Lung microvascular endothelial cell (primary cell): Measurements from ENCODE around the gene WNK4. TPM values are rescaled to one million over a fixed set of nuclear protein-coding genes. Genes with fewer than 3 reads are reported as not detected.

ENCODE experiments used
- DNase-seq, 2 donors: peaks; one replicate each; pipeline versions ENCODE4 v3.0.0 to v3.0.0-alpha.2; 2010; ENCODE audit warnings: low read depth in 2 of 2
- total RNA-seq: library from RNA; depleted of rRNA; stranded (reverse); fragments of >200 nt; gene quantifications from 2 replicates; pipeline ENCODE4 v1.2.1, GENCODE V29; 2014

The WNK4 gene
- total RNA-seq, 1 donor from 2014 or later = 0.99 TPM

DNA sequence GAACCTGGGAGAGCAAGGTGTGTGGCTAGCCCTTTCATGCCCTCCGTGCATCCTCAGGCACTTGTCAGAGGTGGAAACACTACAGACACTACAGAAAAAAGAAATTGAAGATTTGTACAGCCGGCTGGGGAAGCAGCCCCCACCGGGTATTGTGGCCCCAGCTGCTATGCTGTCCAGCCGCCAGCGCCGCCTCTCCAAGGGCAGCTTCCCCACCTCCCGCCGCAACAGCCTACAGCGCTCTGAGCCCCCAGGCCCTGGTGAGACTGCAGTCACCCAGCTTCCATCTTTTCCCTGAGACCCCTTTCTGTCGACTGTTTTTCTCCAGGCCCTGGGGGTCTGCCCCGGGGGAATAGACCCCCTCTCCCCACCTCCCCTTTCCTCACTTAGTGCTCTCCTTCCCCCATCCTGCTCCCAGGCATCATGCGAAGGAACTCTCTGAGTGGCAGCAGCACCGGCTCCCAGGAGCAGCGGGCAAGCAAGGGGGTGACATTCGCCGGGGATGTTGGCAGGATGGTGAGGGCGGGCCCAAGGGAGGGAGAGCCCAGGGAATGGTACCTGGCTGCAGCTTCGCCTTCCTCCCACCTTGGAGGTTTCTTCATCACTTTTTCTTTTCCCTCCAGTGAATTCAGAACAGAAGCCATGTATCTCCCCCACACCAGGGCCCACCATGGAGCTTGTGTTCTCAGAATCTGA lies 15.8 kb downstream of the WNK4 start:
- no peak for DNase-seq

DNA sequence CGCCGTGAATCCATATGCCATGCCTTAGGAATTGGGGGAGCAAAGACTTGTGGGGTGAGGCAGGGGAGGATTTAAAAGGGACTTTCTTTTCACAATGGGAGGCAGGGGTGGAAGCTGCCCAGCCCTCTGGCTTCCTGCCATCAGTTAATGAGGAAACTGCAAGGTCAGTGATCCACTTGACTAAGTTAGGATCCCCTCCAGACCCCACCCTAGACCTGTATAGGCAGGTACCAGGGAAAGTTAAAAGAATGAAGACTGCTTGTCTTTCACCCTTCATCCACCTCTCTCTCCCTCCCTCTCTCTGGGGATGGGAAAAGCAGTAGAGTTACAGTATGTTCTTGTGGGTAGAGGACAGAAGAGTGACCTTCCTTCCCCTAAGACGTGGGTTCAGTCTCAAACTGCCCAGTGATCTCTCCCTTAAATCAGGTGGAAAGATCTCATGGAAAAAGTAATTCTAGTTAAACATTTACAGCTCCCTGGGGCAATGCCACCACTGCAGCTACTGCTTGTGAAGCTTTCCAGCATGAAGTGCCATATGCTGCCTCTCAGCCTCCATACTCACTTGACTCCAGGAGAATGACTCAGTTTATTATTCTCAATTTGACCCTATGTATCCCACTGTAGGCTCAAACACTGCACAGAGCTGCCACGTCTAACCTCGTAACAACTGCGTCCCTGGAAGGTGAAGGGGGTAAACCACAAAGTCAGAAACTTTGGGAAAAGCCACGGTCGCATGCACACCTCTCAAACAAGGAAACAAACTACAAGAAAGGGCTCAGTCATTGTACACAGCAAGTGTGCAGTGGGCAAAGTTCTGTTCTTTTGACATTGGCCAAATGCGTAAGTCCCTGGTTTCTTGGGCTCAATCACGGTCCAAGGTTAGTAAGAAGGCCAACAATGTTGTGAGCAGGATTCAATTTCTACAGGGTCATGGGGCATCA lies 16.9 kb downstream of the WNK4 start:
- DNase-seq = no peak

DNA sequence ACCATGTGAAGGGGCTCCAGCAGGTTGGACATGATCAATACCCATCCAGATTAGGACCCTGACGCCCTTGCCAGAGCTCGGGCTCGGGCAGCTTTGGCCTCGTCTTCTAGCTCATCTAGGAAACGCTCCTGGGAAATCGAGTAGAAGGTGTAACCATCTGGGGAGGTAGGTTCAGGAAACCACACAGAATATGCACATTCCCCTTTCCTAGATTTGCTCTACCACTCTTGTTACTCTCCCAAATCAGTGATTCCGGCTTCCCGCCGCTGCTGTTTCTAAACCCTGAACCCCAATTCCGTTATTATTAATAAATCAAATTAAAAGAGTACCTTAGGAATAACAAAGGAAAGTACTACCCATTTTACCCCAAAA lies 17.6 kb downstream of the WNK4 start:
- DNase-seq = no peak

DNA sequence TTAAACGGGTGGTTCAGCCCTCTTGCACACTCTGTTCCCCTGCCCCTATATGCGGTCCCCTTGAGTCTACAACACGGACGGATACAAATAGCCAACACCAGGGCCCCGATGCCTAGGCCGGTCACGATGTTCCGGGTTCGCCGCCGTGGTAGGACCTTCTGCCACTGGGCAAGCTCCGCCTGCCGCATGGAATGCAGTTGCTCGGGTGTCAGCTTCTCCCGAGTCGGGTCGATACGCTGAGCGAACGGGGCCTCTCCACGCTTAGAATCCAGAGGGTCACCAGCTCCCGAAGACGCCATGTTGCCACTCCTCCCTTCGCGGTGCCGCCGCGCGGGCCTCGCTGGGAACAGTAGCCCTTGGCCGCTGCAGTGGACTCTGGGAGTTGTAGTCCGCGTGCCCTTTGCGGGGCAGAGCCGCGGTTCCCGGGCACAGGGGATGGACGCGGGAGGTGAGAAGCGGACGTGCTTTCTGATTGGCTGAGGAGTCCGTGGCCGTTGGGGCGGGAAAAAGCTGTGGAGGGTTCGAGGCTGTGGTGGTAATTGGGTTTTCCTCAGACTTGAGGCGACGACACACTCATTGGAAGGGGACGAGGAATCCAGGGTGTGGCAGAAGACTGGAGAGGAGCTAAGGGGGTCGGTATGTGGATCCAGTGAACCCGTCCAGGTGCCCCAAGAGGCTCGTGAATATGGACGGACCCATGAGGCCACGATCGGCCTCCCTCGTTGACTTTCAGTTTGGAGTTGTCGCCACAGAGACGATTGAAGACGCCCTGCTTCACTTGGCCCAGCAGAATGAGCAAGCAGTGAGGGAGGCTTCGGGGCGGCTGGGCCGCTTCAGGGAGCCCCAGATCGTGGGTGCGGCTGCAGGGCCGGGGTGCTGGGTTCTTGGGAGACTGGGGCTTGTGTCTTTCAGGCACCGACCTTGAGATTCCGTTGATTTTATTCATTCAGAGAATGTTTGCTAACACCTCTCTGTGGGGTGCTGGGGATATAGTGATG lies 18.3 kb downstream of the WNK4 start, which contains the start of the genes CNTD1 and COA3:
CNTD1 (plus strand) TSS at position 479 of the 998 bp plus-strand sequence; CDS start at position 686, 207 bp downstream.
COA3 (minus strand) TSS at position 322 of the 998 bp plus-strand sequence; CDS start at position 299, 23 bp downstream.
- DNase-seq = peak; percentile 84 to 90

DNA sequence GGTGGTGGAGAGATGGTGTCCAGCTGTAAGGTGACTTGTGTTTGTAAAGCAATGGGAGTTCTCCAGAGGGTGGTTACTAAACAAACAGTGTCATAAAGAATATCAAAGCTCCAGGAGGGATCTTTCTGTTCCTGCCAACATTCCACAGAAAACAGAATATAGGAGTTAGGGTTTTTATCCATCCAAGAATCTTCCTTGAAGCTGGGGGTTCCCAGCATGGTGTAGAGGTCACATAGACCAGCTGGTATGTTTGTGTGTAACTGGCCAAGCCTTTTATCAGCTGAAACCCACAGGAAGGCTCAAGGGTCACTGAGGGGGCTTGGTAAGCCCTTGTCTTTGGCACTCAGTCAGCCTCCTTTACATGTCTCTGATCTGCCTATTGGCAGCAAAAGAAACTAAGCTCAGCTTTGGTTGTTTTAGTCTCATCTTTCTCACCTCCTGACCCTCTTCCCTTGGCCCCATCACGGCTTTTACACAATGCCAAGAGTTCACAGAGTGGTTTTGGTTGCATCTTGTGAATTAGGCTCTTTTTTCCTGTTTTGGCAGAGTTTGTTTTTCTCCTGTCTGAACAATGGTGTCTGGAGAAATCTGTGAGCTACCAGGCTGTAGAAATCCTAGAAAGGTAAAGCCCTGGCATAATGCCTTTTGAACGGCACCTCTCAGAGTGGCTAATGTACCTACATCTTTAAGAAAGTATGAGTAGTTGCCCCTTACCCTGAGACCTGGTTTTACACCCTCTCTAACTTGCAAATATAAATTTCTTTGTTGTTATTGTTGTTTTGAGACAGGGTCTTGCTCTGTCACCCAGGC lies 22.9 kb downstream of the WNK4 start:
- no peak for DNase-seq

DNA sequence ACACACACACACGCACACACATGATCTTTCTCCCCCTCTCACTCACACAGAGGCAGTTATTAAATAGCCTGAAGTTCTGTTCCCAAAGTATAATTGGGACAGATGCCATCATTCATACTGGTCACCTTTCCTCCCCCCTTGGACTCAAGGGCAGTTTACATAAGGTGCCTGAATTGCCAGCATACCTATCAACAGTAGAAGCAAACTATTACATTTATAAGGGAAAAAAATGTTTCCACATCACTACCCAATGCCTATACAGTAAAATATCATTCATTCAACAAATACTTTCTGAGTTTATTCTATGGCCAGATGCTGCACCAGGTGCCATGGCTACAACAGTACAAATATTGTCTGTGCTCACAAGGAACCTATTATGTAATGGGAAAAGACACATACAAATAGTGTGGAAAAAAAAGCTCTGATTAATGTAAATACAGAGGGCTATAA lies 24.5 kb downstream of the WNK4 start:
- DNase-seq = peak in 1 of 2 donors; percentile 36

DNA sequence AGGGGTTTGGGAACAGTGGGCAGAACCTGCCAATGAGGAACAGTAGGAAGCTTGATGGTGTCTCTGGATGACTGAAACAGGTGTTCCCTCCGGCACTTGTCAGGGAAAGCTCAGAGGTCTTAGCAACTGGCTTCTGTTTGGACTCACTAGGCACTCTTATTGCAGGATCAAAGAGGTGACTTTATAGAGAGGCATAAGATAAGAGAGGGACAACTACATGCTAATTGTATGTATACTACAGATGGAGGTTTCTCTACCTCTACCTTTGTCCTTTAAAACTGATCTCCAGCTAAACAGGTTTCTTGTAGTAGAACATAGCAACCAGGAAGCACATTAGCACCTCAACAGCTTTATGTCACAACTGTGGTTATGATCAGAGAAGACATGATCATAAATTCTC lies 25.8 kb downstream of the WNK4 start:
- no peak for DNase-seq

DNA sequence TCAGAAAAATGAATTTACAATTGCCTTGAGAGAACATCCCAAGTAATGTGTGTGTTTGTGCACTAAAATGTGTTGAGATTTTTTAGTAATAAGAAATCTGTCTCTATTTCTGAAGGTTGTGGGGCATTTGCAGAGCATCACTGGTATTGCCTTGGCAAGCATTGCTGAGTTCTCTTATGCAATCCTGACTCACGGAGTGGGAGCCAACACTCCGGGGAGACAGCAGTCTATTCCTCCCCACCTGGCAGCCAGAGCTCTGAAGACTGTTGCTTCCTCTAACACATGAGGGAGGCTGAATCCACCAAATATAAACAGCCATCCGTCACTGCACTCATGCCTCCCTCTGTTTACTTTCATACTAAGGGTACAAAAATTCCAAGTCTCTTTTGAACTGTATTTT lies 28.8 kb downstream of the WNK4 start:
- peak in 1 of 2 donors; percentile 83 for DNase-seq

DNA sequence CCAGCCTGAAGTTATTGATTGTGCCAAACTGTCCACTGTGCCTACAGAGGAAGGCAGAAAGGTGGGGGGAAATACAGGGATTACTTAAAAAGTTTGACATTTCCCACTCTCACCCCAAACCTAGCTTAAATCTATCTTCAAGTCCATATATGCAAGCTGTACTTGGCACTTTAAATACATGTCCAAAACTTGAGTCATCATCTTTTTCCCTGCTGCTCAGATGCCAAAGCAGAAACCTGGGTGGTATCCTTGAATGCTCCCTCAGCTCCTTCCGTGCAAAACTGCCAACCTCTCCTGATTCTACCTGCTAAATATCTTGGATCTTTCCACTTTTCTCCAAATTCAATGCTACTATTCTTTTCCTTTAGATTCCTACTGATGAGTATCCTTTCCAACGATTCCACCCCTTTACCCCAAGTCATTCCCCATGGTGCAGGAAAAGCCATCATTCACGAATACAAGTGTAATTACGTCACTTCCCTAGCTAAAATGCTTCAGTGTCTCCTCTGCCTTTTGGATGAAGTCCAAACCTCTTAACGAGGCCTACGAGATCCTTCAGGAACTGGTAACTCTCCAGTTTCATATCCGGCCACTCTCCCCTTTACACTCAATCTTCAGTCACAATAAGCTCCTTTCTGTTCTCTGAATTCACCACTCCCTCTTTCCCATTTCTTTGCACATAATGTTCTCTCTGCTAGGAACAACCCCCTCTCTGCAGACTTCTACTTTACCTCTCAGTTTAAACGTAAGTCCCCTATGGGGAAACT lies 34.4 kb downstream of the WNK4 start:
- peak in 1 of 2 donors; percentile 96 for DNase-seq

DNA sequence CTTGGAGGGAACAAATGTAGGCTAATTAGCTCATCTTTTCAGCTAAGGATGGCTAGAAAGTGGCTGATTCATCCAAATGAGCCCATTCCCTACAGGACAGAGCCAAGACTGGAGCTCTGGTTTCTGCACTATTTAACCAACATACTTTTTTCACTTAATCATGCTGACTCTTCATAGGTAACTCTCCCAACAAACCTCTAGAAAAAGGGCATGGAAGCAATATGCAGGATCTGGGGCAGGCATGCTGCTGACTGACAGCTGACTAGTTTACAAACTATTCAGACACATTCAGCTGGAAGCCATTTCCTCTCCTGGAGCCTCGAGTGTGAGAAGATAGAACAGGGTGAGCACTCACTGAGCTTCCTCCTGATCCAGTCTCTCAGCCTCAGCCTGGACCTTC lies 37.5 kb downstream of the WNK4 start:
- DNase-seq = peak in 1 of 2 donors; percentile 72

DNA sequence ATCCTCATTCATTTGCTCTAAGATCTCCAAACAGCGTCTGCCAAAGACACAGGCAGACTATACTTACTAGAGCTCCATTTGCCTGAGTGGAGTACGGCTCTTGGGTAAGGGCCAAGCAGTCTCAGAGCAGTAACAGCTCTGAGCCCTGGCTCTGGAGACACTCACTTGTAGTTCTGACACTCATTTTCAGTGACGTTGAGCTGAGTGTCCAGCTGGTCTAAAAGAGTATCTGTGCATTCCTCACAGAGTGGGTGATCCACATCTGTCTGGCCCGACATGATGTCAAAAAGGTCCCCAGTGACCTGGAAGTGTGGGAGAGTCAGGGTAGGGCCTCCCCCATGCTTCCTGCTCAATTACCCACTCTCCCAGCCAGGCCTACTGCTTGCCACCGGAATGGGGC lies 38.0 kb downstream of the WNK4 start:
- peak in 1 of 2 donors; percentile 51 for DNase-seq

DNA sequence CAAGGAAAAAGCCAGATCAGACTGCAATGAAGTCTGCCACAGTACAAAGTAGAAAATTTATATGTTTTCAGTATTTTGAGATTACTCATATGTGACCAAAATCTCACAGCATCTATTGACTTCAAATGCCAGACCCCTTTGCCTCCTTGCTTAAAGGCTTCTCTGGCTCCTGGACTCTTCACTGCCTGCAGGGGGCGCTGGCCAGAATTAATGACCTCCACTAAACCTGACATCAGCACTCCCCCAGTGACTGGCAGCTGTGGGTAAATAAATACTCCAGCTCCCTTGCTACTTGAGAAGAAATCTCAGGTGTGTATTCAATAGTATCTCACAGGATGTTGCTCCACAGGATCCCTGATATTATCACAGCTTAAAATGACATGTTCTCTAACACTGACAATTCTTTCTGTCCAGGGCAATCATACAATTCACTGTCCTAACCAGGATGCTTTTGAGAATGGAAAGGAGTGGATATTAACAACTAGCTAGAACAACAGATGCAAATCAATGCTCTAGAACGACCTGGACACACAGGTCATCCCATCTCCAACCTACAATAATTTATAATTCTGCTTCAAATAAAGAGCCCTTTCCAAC lies 39.6 kb downstream of the WNK4 start:
- peak; percentile 80 for DNase-seq

DNA sequence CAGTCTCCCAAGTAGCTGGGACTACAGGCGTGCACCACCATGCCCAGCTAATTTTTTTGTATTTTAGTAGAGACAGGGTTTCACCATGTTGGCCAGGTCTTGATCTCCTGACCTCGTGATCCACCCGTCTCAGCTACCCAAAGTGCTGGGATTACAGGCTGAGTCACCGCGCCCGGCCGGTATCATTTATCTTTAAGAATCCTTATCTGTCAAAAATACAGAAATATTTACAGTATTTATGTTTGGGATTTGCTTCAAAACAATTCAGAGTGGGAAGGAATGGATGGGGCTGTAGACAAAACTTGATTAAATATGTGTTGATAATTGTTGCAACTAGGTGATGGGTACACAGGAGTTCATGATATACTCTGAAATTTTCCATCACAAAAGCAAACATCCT lies 40.8 kb downstream of the WNK4 start:
- DNase-seq = no peak

DNA sequence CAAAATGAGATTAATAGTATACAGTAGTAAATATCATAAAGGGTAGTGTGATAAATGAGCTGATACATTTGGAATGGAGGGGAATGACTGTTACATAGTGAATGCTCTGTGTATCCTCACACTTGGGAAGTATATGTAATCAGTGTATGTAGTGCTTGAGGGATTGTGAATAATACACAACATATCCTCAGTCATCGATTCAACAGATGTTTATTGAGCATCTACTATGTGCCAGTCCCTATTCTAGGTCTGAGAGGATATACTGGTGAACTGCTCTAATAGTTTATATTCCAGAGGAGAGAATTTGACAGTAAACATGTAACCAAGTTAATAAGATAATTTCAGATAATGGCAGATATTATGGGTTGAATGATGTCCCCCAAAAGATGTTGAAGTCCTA lies 47.1 kb downstream of the WNK4 start:
- DNase-seq = no peak

DNA sequence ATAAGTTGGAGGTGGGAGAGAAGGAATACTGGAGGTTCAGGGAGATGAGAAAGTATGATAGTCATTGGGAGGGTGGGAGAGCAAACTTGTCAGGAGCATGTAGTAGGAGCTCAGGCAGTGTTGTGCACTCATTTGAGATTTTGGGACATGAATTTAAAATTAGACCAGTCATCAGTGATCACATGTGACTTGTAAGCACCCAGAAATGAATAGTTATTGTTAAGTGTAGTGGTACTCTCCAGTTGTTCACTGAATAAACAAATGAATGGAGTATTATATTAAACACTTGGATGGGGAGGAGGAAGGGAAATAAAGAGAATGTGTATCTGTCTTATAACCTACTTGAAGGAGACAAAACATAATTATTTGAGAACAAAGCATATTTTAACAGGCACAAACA lies 50.6 kb downstream of the WNK4 start:
- no peak for DNase-seq

DNA sequence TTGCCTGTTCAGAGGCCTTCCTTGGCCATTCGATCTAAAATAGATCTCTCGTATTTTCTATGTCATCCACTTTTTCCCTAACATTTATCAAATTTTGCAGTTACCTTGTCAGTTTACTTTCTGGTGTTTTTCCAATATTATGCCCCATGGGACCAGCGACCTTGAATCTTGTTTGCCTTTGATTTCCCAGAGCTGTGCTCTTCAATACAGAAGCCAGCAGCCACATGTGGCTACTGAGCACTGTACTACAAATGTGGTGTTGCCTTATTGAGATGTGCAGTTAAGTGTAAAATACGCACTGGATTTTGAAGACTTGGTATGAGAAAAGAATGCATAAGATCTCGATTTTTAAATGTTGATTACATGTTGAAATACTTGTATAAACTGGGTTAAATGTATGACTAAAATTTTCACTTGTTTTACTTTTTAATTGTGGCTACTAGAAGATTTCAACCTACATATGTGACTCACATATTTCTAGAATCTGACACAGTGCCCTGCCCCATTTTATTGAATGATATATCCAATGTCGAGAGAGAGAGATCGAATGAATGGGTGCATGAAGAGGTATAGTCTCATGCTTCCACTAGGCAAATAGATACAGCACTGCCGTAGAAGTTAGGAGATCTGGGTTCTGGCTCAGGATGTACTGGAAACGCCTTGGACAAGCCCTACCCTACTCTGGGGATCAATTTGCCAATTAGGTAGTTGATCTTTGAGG lies 52.0 kb downstream of the WNK4 start:
- DNase-seq = no peak

DNA sequence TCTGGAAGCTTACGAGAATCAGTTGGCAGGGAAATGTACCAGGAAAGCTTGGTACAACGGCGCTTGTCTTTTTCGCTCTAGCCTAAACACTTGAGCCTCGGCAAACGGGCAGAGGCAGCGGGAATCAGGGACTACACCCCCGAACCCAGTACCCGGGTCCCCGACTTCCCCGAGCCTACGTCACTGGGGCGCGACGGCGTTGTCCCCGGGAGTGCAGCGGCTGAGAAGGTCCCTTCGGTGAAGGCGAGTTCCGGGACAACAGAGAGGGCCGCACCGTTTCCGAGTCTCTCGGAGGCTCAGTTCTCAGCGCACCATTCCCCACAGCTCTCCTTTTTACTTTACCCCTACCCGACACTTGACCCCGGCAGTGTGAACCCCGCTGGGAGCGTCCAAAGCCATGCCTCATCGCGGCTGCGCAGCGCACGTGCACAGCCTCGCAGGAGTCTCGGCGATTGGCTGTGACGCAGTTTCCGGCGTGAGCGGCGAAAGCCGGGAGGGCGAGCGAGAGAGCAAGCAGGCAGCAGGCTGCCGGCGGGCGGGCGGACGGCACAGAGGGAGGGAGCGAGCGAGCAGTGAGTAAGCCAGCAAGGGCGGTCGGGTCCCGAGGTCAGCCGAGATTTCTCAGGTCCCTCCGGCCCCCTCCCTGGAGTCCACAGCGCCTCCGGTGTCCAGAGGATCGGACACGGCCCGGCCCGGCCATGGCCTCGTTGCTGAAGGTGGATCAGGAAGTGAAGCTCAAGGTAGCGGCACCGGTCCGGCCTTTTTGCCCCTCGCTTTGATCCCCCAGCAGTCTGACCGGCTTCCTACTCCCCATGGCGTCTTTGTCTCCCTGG lies 52.7 kb downstream of the WNK4 start, which contains the start of gene PSME3:
PSME3 (plus strand) TSS at position 464 of the 833 bp plus-strand sequence; CDS start at position 699, 235 bp downstream.
- DNase-seq = peak; percentile 91
